SK-N-SH treated with all-trans-retinoic acid at 6 μM for 48 hours (cell line): ENCODE data around the gene AACS.
"Not testable (repeated sequence)": the region's sequence is repeated elsewhere in the genome, so short reads cannot be mapped to it uniquely, and the experiment has no call there.

Source experiments
- ATAC-seq: fragments of 200-7000 bp; cut with Tn5 transposase; 3 replicates; pipeline ENCODE4 v1.9.1; 2020; ENCODE audit warnings: mild to moderate bottlenecking, moderate library complexity
- BACH2 ChIP-seq: fragments of 250-450 bp; sonication (Bioruptor Pico); IDR thresholded peaks from 2 replicates; pipeline ENCODE4 v1.9.0; 2021; ENCODE audit warnings: mild to moderate bottlenecking, borderline replicate concordance
- ESRRG ChIP-seq: fragments of 250-450 bp; sonication (Bioruptor Pico); IDR thresholded peaks from 2 replicates; pipeline ENCODE4 v1.6.1; 2021; ENCODE audit warnings: mild to moderate bottlenecking
- OSR1 ChIP-seq: fragments of 250-450 bp; sonication (Bioruptor Pico); IDR thresholded peaks from 2 replicates; pipeline ENCODE4 v1.8.0; 2022; ENCODE audit warnings: moderate library complexity, mild to moderate bottlenecking, inconsistent platforms
- PATZ1 ChIP-seq: fragments of 250-450 bp; sonication (Bioruptor Pico); IDR thresholded peaks from 2 replicates; pipeline ENCODE4 v1.8.0; 2020; ENCODE audit warnings: mild to moderate bottlenecking, moderate library complexity, borderline replicate concordance
- POU6F1 ChIP-seq: fragments of 250-450 bp; sonication (Bioruptor Pico); IDR thresholded peaks from 2 replicates; pipeline ENCODE4 v1.8.0; 2021; ENCODE audit warnings: low read depth, mild to moderate bottlenecking, moderate library complexity, borderline replicate concordance
- RARB ChIP-seq: fragments of 250-450 bp; sonication (Bioruptor Pico); IDR thresholded peaks from 2 replicates; pipeline ENCODE4 v1.8.0; 2021; ENCODE audit warnings: mild to moderate bottlenecking, moderate library complexity
- TCF4 ChIP-seq: fragments of 250-450 bp; sonication (Bioruptor Pico); IDR thresholded peaks from 2 replicates; pipeline ENCODE4 v1.8.0; 2021; ENCODE audit warnings: mild to moderate bottlenecking, moderate library complexity, borderline replicate concordance
- TOX ChIP-seq: fragments of 250-450 bp; sonication (Bioruptor Pico); IDR thresholded peaks from 2 replicates; pipeline ENCODE4 v1.8.0; 2021; ENCODE audit warnings: mild to moderate bottlenecking, moderate library complexity, borderline replicate concordance
- TSHZ2 ChIP-seq: fragments of 250-450 bp; sonication (Bioruptor Pico); IDR thresholded peaks from 2 replicates; pipeline ENCODE4 v1.5.0; 2020; ENCODE audit warnings: mild to moderate bottlenecking, moderate library complexity
- ZFP30 ChIP-seq: fragments of 450-650 bp; formaldehyde crosslinking; IDR thresholded peaks from 2 replicates; pipeline ENCODE4 v1.5.0; 2022; ENCODE audit warnings: mild to moderate bottlenecking, moderate library complexity
- TF ChIP-seq, protein P1 (sequence below): fragments of 250-450 bp; sonication (Bioruptor Pico); IDR thresholded peaks from 2 replicates; pipeline ENCODE4 v1.5.1; 2020; ENCODE audit warnings: low read depth, mild to moderate bottlenecking, moderate library complexity

The AACS gene

DNA sequence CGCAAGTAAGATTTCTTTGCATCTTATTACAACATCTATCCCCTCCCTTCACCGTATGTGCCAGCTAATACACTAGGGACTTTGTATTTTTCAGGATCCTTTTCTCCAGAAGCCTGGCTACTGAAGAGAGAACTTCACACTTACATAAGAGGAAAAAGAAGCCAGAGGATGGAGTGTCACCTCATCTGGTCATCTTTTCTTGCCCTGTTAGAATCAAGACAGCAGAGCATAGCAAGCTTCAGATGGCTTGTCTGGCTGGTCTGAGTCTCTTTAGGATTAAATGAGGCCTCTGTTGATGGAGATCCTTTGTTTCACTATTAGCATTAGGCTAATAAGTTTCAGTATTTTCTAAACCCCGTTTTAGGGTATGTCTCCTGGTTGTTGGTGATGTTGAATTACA lies 14.4 kb upstream of the AACS start:
- ATAC-seq = no peak
- no peak for TF ChIP-seq TCF4 (CRISPR knock-in tag)
- TF ChIP-seq ESRRG = no peak
- no peak for TF ChIP-seq ZFP30 (CRISPR knock-in tag)
- no peak for TF ChIP-seq TSHZ2 (CRISPR knock-in tag)
- TF ChIP-seq, protein P1, sequence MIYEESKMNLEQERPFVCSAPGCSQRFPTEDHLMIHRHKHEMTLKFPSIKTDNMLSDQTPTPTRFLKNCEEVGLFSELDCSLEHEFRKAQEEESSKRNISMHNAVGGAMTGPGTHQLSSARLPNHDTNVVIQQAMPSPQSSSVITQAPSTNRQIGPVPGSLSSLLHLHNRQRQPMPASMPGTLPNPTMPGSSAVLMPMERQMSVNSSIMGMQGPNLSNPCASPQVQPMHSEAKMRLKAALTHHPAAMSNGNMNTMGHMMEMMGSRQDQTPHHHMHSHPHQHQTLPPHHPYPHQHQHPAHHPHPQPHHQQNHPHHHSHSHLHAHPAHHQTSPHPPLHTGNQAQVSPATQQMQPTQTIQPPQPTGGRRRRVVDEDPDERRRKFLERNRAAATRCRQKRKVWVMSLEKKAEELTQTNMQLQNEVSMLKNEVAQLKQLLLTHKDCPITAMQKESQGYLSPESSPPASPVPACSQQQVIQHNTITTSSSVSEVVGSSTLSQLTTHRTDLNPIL (CRISPR knock-in tag) = no peak
- TF ChIP-seq, all 23 proteins: peak for 0

DNA sequence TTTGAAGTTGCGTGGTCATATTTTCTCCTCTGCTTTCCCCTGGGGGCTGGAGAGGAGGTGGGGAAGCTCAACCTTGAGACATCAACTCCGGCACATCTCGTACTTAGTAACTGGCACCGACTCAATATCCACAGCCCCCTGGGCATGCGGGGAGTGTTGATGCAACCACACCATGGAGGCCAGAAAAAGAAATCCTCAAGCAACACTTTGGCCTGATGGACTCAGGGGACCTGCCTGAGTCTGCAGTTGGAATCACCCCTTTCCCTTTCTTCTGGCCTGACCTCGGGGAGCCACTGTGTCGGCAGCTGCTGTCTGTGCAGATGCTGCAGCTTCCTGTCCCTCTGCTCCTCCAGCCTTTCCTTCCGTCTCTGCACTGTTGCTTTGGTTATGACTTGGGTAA lies 11.4 kb upstream of the AACS start:
- no peak for ATAC-seq
- TF ChIP-seq PATZ1 (CRISPR knock-in tag) (no peak), TCF4 (CRISPR knock-in tag) (no peak)

GRCh38 chr12:125055591-125055990 lies 9.6 kb upstream of the AACS start:
- no peak for TF ChIP-seq OSR1 (CRISPR knock-in tag)
- TF ChIP-seq PATZ1 (CRISPR knock-in tag) = no peak
- TF ChIP-seq RARB = no peak
- TF ChIP-seq, all 23 proteins: peak for 0
- ATAC-seq = no peak

GRCh38 chr12:125056306-125056705 lies 8.9 kb upstream of the AACS start:
- TF ChIP-seq OSR1 (CRISPR knock-in tag) (no peak), TCF4 (CRISPR knock-in tag) (no peak), ESRRG (no peak)
- no peak for ATAC-seq

GRCh38 chr12:125057708-125058107 lies 7.5 kb upstream of the AACS start:
- TF ChIP-seq POU6F1 (CRISPR knock-in tag) = no peak
- TF ChIP-seq, all 23 proteins: peak for 0
- ATAC-seq = no peak

- ATAC-seq = no peak
Observed at GRCh38 chr12:125061229-125061628, 4.0 kb upstream of the AACS start.

DNA sequence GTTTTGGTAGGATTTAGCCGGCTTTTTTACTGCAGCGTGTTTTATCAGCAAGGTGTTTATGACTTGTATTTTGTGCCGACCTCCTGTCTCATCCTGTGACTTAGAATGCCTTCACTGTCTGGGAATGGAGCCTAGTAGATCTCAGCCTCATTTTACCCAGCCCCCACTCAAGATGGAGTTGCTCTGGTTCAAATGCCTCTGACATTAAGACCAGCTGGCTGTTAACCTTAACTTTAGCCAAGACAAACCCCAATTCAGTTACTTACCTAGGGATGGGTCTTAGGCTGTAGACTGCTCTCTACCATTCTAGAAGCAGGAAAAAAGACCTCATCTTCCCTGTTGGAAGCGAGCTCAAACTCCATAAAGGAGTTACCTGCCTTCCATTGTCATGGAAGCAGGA lies 1.7 kb upstream of the AACS start:
- ATAC-seq = not testable (repeated sequence)

More at GRCh38 chr12:125061229-125061628, 4.0 kb upstream of the AACS start:
- TF ChIP-seq TOX (CRISPR knock-in tag) = no peak
- no peak for TF ChIP-seq POU6F1 (CRISPR knock-in tag)
- TF ChIP-seq PATZ1 (CRISPR knock-in tag) = no peak
- TF ChIP-seq BACH2 (CRISPR knock-in tag) = no peak
